GM18511 (cell line): Measurements from ENCODE around the gene IL1RAPL1.
"Not testable (repeated sequence)": the region's sequence is repeated elsewhere in the genome, so short reads cannot be mapped to it uniquely, and the experiment has no call there.

Source experiments
- ATAC-seq: cut with Tn5 transposase; IDR thresholded peaks from one replicate; pipeline ENCODE4 v1.9.1; 2021; ENCODE audit warnings: mild to moderate bottlenecking, moderate library complexity; ENCODE audit not compliant: unreplicated experiment

Gene IL1RAPL1

GRCh38 chrX:29083823-29084222 is 496.6 kb downstream of the IL1RAPL1 start:
- no peak for ATAC-seq

- ATAC-seq = no peak
Observed at GRCh38 chrX:29090811-29091210, 503.6 kb downstream of the IL1RAPL1 start.

- no peak for ATAC-seq
Observed at GRCh38 chrX:29107231-29107630, 520.0 kb downstream of the IL1RAPL1 start.

DNA sequence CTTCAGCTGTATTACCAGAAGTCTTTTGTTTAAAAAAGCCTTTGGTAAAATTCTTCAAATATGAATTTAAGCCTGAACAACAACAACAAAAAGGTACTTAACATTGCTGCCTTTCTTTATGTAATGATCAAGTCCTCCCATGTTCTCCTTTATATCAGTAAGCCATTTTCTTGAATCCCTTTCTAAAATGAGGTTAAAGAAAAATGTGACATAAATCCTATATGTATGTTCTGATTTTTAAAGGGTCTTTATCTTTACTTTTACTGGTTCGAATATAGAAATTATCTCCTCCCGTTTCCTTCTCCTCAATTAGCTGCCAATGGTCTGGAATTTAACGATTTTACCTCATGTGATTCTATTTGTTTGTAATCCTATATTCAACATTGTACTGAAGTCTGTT is 522.8 kb downstream of the IL1RAPL1 start:
- no peak for ATAC-seq

DNA sequence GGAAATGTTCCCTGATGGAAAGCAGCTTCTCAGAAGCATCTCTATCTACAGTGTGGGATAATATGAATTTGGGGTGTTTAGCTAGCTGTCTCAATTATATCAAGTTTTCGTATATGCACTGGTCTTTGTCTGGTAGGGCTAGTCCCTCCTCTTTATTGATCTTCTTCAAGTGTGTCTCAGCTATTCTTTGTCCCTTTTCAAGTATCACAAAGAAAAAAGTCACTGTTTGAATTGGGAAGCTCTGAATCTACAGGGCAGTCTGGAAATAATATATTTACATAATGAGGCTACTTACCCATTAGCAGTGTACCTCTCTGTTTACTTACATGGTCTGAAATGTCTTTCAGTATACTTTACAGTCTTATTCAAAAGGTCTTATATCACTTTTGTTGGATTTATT is 526.0 kb downstream of the IL1RAPL1 start:
- ATAC-seq = no peak

DNA sequence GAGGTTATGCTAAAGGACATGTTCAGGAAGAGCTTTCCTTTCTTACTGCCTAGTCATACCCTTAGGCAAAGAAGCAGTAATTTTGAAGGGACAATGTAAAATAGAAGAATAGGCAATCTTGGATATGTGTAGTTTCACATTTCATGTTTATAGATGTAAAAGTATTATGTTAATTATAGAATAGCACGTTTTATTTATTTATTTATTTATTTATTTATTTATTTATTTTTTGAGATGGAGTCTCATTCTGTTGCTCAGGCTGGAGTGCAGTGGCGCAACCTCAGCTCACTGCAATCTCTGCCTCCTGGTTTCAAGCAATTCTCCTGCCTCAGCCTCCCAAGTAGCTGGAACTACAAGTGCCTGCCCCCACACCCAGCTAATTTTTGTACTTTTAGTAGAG is 535.6 kb downstream of the IL1RAPL1 start:
- not testable (repeated sequence) for ATAC-seq

GRCh38 chrX:29130905-29131304 is 543.7 kb downstream of the IL1RAPL1 start:
- ATAC-seq = no peak

GRCh38 chrX:29136904-29137303 is 549.7 kb downstream of the IL1RAPL1 start:
- ATAC-seq = no peak

GRCh38 chrX:29138003-29138402 is 550.8 kb downstream of the IL1RAPL1 start:
- no peak for ATAC-seq

- no peak for ATAC-seq
Observed at GRCh38 chrX:29143356-29143755, 556.1 kb downstream of the IL1RAPL1 start.

DNA sequence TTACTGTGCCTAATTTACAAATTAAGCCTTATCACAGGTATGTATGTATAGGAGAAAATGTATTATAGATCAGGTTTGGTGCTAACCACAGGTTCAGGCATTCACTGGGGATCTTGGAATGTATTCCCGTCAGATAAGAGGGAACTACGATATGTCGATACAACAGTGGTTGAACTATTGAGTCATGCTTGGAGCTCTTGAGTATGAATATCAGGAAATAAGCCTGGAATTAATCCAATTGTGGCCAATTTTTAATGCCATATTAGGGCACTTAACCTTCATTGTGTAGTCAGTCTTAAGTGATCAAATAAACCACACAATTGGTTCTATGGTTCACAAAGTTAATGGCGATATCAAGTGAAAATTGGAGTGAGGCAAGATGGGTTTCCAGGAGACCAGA is 556.5 kb downstream of the IL1RAPL1 start:
- ATAC-seq = no peak

DNA sequence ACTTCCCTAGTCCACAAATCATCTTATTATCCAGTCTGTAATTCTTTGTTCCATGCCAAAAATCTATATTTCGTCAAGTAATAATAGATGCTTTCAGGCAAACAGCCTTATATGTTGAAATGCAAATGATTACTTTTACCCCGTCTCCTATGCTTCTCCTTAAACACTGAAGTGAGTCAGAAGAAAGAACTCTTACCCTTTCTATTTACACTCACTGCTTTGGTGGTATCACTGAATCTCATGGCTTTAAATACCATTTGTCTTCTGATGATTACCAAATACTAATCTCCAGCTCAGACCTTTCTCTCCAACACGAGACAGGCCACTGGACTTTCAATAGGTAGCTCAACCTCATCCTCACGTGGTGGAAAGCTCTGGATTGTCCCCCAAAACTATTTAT is 558.1 kb downstream of the IL1RAPL1 start:
- no peak for ATAC-seq

GRCh38 chrX:29148511-29148910 is 561.3 kb downstream of the IL1RAPL1 start:
- ATAC-seq = no peak

DNA sequence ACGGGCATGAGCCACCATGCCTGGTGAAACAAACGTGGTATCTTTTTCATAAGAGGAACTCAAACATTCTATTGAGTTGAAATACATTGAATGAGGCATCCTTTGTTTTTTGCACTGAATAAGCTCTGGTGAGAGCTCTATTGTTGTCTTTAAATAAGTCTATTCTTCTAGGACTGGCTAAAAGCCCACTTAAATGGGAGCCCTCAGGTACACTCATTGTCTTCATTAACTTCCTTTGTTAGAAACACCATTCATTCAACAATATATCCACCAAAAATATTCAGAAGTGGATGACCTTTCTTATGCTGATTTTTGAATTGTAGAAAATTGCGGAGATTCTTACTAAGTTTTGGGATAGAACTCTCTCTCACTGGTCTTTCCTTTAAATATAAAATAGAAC is 568.0 kb downstream of the IL1RAPL1 start:
- ATAC-seq = no peak

GRCh38 chrX:29172880-29173279 is 585.6 kb downstream of the IL1RAPL1 start:
- no peak for ATAC-seq

GRCh38 chrX:29187264-29187663 is 600.0 kb downstream of the IL1RAPL1 start:
- no peak for ATAC-seq

GRCh38 chrX:29196501-29196900 is 609.3 kb downstream of the IL1RAPL1 start:
- no peak for ATAC-seq

GRCh38 chrX:29215251-29215650 is 628.0 kb downstream of the IL1RAPL1 start:
- no peak for ATAC-seq

DNA sequence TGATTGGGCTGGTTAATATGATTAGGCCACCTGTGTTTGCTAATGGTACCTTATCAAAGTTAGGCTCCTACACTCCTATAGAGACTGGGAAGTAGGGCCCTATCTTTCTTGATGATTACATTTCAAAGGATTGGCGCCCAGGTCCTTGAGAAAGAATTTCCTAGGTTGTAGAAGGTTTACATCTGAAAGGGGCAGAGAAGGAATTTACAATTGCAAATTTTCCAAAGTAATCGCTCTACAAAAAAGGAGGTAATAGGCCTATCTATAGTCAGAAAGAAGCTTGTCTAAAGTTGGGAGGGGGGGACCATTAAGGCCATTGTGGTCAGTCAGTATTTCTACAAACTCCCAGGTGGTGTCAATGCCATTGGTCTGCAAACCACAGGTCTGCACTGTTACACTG is 638.4 kb downstream of the IL1RAPL1 start:
- ATAC-seq = no peak

DNA sequence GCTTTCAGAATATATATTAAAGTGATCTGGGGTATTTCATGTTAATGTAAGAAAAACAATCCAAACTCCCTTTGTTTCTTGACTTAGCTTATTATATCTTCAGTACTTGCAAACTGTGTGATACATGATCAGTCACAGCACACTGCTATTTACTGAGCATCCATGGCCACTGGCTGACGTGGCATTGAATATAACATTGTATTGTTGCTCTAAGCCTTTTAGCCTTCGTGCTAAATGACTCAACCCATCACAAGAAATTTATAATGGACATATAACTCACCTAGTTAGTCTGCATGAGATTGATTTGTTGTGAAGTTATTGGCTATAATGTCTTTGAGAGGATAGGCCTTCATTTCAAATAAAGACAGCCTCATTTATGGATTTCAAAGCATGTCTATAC is 642.6 kb downstream of the IL1RAPL1 start:
- ATAC-seq = no peak

DNA sequence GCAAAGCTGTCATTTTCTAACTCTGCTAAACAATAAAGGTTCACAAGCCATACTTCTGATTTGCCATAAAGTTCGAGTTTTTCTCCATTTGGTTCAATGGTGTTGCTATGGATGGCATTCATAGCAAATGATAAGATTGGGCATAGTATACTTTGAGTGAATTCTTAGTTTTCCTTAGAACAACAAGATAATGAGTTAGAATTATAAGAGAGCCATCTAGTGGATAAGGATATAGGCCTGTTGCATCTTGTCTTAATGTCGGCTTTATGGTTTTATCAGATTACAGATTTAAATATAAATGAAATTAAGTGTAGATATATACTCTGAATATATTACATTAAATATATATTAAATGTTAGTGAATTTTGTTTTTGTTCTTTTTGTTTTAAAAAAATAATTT is 644.6 kb downstream of the IL1RAPL1 start:
- no peak for ATAC-seq

- ATAC-seq = no peak
Observed at GRCh38 chrX:29233592-29234183, 646.4 kb downstream of the IL1RAPL1 start.

- ATAC-seq = no peak
Observed at GRCh38 chrX:29237972-29238371, 650.7 kb downstream of the IL1RAPL1 start.
